Measurements from ENCODE around the gene BRSK2.
"Not testable (repeated sequence)": the region's sequence is repeated elsewhere in the genome, so short reads cannot be mapped to it uniquely, and the experiment has no call there.

Gene BRSK2

GRCh38 chr11:1501421-1502167 lies 111.9 kb downstream of the BRSK2 start:
- DNase-seq (ENCODE audit: low spot score): no peak

GRCh38 chr11:1502168-1502953 lies 112.6 kb downstream of the BRSK2 start:
- DNase-seq (ENCODE audit: low spot score): no peak

GRCh38 chr11:1502954-1503707 lies 113.4 kb downstream of the BRSK2 start:
- DNase-seq (ENCODE audit: low spot score): no peak

- DNase-seq (ENCODE audit: low spot score): no peak
These were observed 114.0 kb downstream of the BRSK2 start for GRCh38 chr11:1503708-1504104.

GRCh38 chr11:1504138-1504537 lies 114.4 kb downstream of the BRSK2 start:
- no peak for DNase-seq (ENCODE audit: low spot score)

GRCh38 chr11:1504581-1505290 lies 115.0 kb downstream of the BRSK2 start:
- no peak for DNase-seq (ENCODE audit: low spot score)

GRCh38 chr11:1505480-1505879 lies 115.7 kb downstream of the BRSK2 start:
- no peak for DNase-seq (ENCODE audit: low spot score)

- DNase-seq (ENCODE audit: low spot score): no peak
These were observed 117.2 kb downstream of the BRSK2 start for GRCh38 chr11:1506981-1507380.

GRCh38 chr11:1507381-1508140 lies 117.8 kb downstream of the BRSK2 start:
- DNase-seq (ENCODE audit: low spot score): no peak

- DNase-seq (ENCODE audit: low spot score): no peak
These were observed 118.8 kb downstream of the BRSK2 start for GRCh38 chr11:1508491-1508891.

- DNase-seq (ENCODE audit: low spot score): no peak
These were observed 119.3 kb downstream of the BRSK2 start for GRCh38 chr11:1508986-1509385.

GRCh38 chr11:1509626-1510255 lies 120.0 kb downstream of the BRSK2 start:
- DNase-seq (ENCODE audit: low spot score): no peak

- not testable (repeated sequence) for DNase-seq (ENCODE audit: low spot score)
These were observed 120.6 kb downstream of the BRSK2 start for GRCh38 chr11:1510351-1510750.

GRCh38 chr11:1510928-1511327 lies 121.2 kb downstream of the BRSK2 start:
- DNase-seq (ENCODE audit: low spot score): no peak

- no peak for DNase-seq (ENCODE audit: low spot score)
These were observed 122.3 kb downstream of the BRSK2 start for GRCh38 chr11:1511937-1512496.

All from hepatic stellate cell (primary cell).